COLO829 (cell line): ENCODE data around the gene BTBD18.
"Not testable (repeated sequence)": the region's sequence is repeated elsewhere in the genome, so short reads cannot be mapped to it uniquely, and the experiment has no call there.

ENCODE experiments used
- DNase-seq: peaks from one replicate; pipeline ENCODE4 v3.0.0; 2012; ENCODE audit warnings: low spot score

Gene BTBD18

GRCh38 chr11:57729479-57729878 is 22.1 kb downstream of the BTBD18 start:
- DNase-seq = no peak

GRCh38 chr11:57728829-57729228 is 22.8 kb downstream of the BTBD18 start:
- DNase-seq = no peak

- DNase-seq = no peak
These were observed 24.4 kb downstream of the BTBD18 start for GRCh38 chr11:57727185-57727584.

DNA sequence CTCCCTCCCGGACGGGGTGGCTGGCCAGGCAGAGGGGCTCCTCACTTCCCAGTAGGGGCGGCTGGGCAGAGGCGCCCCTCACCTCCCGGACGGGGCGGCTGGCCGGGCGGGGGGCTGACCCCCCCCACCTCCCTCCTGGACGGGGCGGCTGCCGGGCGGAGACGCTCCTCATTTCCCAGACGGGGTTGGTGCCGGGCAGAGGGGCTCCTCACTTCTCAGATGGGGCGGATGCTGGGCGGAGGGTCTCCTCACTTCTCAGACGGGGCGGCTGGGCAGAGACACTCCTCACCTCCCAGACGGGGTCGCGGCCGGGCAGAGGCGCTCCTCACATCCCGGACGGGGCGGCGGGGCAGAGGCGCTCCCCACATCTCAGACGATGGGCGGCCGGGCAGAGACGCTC is 34.9 kb downstream of the BTBD18 start:
- not testable (repeated sequence) for DNase-seq

DNA sequence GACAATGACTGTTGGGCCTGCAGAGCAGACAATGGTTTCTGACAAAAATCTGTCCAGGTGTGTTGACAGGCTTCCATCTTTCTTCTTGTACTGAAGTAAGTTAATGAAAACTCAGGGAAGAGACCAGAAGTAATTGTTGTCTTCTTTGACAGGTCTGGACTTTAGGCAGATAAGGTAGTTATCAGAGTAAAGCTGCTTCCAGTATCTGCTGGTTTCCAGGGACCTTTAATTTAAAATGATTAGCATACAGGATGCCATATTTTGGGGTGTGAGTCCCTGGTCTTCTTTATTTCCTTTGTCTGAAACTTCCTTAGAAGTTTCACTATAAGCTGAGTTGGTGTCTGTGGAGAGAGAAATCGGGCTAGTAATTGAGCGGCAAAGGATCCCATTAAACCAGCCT is 37.8 kb downstream of the BTBD18 start:
- DNase-seq = no peak

DNA sequence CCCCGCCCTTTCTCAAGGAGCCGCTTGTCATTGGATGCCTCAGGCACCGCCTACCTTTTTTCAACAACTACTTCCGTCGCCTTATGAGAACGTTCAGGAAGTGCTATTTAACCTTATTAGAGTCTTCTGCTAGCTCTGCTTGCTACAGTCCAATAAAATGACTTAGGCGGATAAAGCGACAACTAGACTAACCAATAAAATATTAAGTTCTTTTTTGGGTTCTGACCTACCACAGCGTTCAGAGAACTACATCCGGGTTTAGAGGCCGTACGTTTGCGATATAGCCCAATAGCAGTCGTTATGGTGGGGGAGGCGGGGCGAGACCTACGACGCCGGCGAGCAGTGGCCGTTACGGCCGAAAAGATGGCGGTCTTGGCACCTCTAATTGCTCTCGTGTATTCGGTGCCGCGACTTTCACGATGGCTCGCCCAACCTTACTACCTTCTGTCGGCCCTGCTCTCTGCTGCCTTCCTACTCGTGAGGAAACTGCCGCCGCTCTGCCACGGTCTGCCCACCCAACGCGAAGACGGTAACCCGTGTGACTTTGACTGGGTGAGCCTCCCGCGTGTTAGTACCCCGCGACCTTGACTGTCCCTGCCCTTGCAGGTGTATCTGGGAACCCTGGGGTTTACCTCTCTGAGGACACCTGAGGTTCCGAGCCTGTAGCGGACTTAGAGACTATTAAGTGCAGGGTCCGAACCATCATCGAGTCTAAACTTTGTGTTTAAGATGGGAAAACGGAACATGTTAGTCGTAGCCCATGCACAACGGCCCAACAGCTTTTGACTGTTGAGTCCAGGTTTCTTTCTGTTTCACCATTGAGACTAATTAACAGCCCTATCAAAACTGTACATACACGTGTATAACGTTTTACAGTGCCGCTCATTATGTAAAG is 39.1 kb downstream of the BTBD18 start, which contains the start of gene TMX2:
Gene TMX2, plus strand, starts transcription at position 338 of the 895 bp plus-strand sequence. Its CDS starts 26 bp downstream, at position 364.
- peak; percentile 94 for DNase-seq

DNA sequence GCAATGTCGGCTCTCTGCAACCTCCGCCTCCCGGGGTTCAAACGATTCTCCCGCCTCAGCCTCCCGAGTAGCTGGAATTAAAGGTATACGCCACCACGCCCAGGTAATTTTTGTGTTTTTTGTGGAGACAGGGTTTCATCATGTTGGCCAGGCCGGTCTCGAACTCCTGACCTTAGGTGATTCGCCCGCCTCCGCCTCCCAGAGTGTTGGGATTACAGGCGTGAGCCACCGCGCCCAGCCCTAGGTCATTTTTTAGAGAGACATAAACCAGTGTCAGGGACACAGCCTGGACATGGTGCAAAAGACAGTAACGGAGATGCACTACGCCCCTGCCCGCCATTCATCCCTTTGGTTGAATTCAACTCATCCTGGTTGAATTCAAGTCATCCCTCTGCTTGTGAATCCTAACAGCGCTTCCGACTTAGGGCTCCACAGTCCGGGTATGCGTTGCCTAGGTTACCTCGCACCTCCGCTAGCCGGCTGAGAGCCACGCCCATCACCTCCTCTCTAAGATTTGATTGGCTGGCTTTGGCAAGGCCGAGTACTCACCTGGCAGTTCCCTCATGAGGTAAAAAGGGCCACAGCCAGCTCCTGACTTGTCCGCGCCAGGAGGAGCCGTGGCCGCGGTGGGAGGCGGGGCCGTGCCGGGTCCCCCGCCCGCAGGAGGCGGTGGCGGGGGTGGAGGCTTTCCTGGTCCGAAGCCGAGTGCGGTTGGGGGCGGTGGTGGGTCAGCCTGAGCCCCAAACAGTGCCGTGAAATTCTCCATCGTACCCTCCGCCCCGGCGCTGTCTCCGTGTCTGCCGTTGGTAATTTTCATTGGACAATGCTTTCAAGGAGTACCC is 40.0 kb downstream of the BTBD18 start, which contains the start of gene MED19:
Gene MED19, minus strand, starts transcription at position 802 of the 842 bp plus-strand sequence. Its CDS starts 36 bp downstream, at position 766.
- peak; percentile 63 for DNase-seq

GRCh38 chr11:57709802-57710367 is 41.7 kb downstream of the BTBD18 start:
- DNase-seq = no peak

GRCh38 chr11:57705432-57705831 is 46.2 kb downstream of the BTBD18 start:
- not testable (repeated sequence) for DNase-seq

DNA sequence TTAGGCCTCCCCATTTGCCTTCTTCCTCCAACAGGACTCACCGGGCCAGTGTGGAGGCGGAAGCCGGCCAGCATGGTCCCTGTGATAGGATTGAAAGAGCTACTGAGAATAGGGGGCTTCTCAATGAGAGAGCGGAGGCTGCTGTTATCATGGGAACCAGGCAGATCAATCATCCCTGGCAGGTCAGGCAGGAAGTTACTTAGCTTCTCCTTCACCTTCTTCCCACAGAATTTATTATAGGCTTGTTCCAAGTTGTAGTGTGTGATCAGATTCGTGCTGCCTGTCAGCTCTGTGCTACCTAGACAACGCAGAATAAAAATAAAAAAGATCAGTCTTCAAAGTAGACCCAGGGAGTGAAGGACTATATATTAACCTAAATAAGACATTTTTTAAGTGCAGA is 46.7 kb downstream of the BTBD18 start:
- no peak for DNase-seq

GRCh38 chr11:57703341-57703740 is 48.3 kb downstream of the BTBD18 start:
- DNase-seq = no peak

- DNase-seq = no peak
These were observed 51.2 kb downstream of the BTBD18 start for GRCh38 chr11:57700425-57700824.

- DNase-seq = no peak
These were observed 51.8 kb downstream of the BTBD18 start for GRCh38 chr11:57699813-57700212.

- no peak for DNase-seq
These were observed 52.7 kb downstream of the BTBD18 start for GRCh38 chr11:57698843-57699365.
